Measurements from ENCODE around the gene EIF4E2.
"Not testable (repeated sequence)": the region's sequence is repeated elsewhere in the genome, so short reads cannot be mapped to it uniquely, and the experiment has no call there.

Gene EIF4E2

GRCh38 chr2:232522623-232523401 is 27.7 kb upstream of the EIF4E2 start:
- no peak for DNase-seq

GRCh38 chr2:232523402-232523681 is 27.1 kb upstream of the EIF4E2 start:
- no peak for DNase-seq

GRCh38 chr2:232523682-232524597 is 26.5 kb upstream of the EIF4E2 start:
- DNase-seq, result no peak

GRCh38 chr2:232524771-232525170 is 25.7 kb upstream of the EIF4E2 start:
- DNase-seq, result no peak

GRCh38 chr2:232525199-232525598 is 25.3 kb upstream of the EIF4E2 start:
- no peak for DNase-seq

GRCh38 chr2:232525791-232526371 is 24.6 kb upstream of the EIF4E2 start, which contains the start of gene CHRND:
CHRND (plus strand) TSS chr2:232526160; CDS start chr2:232526216, 56 bp downstream.
- no peak for DNase-seq

GRCh38 chr2:232526372-232526941 is 24.0 kb upstream of the EIF4E2 start:
- no peak for DNase-seq

- DNase-seq, result no peak
Measured at GRCh38 chr2:232527905-232528470, 22.5 kb upstream of the EIF4E2 start.

- DNase-seq, result no peak
Measured at GRCh38 chr2:232528746-232529460, 21.6 kb upstream of the EIF4E2 start.

GRCh38 chr2:232529806-232530547 is 20.5 kb upstream of the EIF4E2 start:
- DNase-seq, result no peak

- no peak for DNase-seq
Measured at GRCh38 chr2:232530626-232531260, 19.7 kb upstream of the EIF4E2 start.

- DNase-seq, result no peak
Measured at GRCh38 chr2:232532419-232532818, 18.1 kb upstream of the EIF4E2 start.

- DNase-seq, result not testable (repeated sequence)
Measured at GRCh38 chr2:232532821-232533220, 17.7 kb upstream of the EIF4E2 start.

- DNase-seq, result no peak
Measured at GRCh38 chr2:232533944-232534710, 16.4 kb upstream of the EIF4E2 start.

- DNase-seq, result no peak
Measured at GRCh38 chr2:232534940-232535651, 15.4 kb upstream of the EIF4E2 start.

GRCh38 chr2:232535761-232536530 is 14.5 kb upstream of the EIF4E2 start:
- no peak for DNase-seq

- DNase-seq, result no peak
Measured at GRCh38 chr2:232537079-232537478, 13.4 kb upstream of the EIF4E2 start.

- no peak for DNase-seq
Measured at GRCh38 chr2:232537499-232537898, 13.0 kb upstream of the EIF4E2 start.

GRCh38 chr2:232538671-232539070 is 11.8 kb upstream of the EIF4E2 start:
- no peak for DNase-seq
